Measurements from ENCODE around the gene TP53INP2.

TP53INP2 gene

GRCh38 chr20:34689486-34689885, 14.7 kb upstream of the TP53INP2 start:
- no peaks in the 10 kb centered on the region for H3K36me3 ChIP-seq (replicated peaks)
- no peak overlapping the region for H3K4me3 ChIP-seq
- in situ Hi-C loops (cut with MboI; ENCODE audit: low sequenced_read_pairs), result no loop called here
- no peaks in the 10 kb centered on the region for H3K9me3 ChIP-seq
- no peaks in the 10 kb centered on the region for H3K27me3 ChIP-seq (ENCODE audit: low read depth)
- DNase-seq (ENCODE audit: low spot score in 2 of 2), result no peak
- H3K4me1 ChIP-seq, result no peaks in the 10 kb centered on the region; the same call in 1 of the 2 replicates

DNA sequence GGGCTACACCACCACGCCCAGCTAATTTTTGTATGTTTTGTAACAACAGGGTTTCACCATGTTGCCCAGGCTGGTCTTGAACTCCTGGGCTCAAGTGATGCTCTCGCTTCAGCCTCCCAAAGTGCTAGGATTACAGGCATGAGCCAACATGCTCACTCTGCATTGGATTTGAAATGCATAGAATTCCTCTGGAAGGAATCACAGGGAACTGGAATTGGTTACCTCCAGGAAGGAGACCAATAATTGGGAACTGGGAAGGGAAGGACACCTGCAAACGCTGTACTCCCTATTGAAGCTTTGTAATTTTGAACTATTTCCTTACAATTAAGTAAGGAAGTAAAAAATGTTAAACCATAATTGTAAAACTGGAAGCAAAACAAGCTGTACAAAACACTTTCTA, 12.3 kb upstream of the TP53INP2 start:
- H3K9me3 ChIP-seq, result no peaks in the 10 kb centered on the region
- H3K27me3 ChIP-seq (ENCODE audit: low read depth), result no peaks in the 10 kb centered on the region
- no peaks in the 10 kb centered on the region for H3K36me3 ChIP-seq (replicated peaks)
- H3K4me1 ChIP-seq, result no peaks in the 10 kb centered on the region; the same call in 1 of the 2 replicates
- no peak overlapping the region for H3K4me3 ChIP-seq
- no peak for DNase-seq (ENCODE audit: low spot score in 2 of 2)
- in situ Hi-C loops (cut with MboI; ENCODE audit: low sequenced_read_pairs), result no loop called here

DNA sequence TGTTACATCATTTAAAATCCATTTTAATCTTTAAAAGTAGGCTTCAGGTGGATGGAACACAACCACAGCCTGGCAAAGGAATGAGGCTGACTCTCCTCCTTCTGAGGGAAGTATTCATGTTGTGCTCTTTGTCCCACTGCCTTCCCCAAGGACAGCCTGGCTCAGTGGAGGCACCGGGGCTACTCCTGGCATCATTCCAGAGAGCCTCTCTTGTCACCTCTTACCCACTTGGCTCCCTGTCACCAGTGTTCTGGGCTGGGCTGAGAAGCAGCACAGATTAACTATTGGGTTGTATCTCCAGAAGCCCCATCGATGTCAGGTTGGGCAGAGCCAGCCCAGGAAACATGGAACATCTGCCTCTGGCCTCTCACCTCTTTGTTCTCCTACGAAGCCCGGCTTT, 10.7 kb upstream of the TP53INP2 start:
- Histone ChIP-seq H3K36me3 (replicated peaks) (no peaks in the 10 kb centered on the region), H3K27me3 (ENCODE audit: low read depth) (no peaks in the 10 kb centered on the region), H3K9me3 (no peaks in the 10 kb centered on the region), H3K4me3 (no peak overlapping the region), H3K4me1 (no peaks in the 10 kb centered on the region)
- in situ Hi-C loops (cut with MboI; ENCODE audit: low sequenced_read_pairs), result no loop called here
- DNase-seq (ENCODE audit: low spot score in 2 of 2), result no peak

GRCh38 chr20:34701405-34702085, 2.6 kb upstream of the TP53INP2 start:
- H3K4me3 ChIP-seq, result no peak overlapping the region
- H3K9me3 ChIP-seq, result no peaks in the 10 kb centered on the region
- no peak for DNase-seq (ENCODE audit: low spot score in 2 of 2)
- H3K27me3 ChIP-seq (ENCODE audit: low read depth), result no peaks in the 10 kb centered on the region
- in situ Hi-C loops (cut with MboI; ENCODE audit: low sequenced_read_pairs), result loop anchor here (25.0 kb wide), 1 partner anchor 389 kb away; the partner anchor contains the start of gene AHCY
- H3K4me1 ChIP-seq, result peaks cover 15% of the 10 kb centered on the region
- no peaks in the 10 kb centered on the region for H3K36me3 ChIP-seq (replicated peaks)

- H3K4me1 ChIP-seq, result peaks cover 15% of the 10 kb centered on the region
- in situ Hi-C loops (cut with MboI; ENCODE audit: low sequenced_read_pairs), result loop anchor here (25.0 kb wide), 1 partner anchor 391 kb away; the partner anchor contains the start of gene AHCY
- no peak for DNase-seq (ENCODE audit: low spot score in 2 of 2)
- no peaks in the 10 kb centered on the region for H3K36me3 ChIP-seq (replicated peaks)
- peak overlapping the region; percentile 73; the same call in 1 of the 2 replicates for H3K4me3 ChIP-seq
- no peaks in the 10 kb centered on the region for H3K27me3 ChIP-seq (ENCODE audit: low read depth)
- no peaks in the 10 kb centered on the region for H3K9me3 ChIP-seq
These were observed 1.1 kb upstream of the TP53INP2 start for GRCh38 chr20:34703061-34703423.

DNA sequence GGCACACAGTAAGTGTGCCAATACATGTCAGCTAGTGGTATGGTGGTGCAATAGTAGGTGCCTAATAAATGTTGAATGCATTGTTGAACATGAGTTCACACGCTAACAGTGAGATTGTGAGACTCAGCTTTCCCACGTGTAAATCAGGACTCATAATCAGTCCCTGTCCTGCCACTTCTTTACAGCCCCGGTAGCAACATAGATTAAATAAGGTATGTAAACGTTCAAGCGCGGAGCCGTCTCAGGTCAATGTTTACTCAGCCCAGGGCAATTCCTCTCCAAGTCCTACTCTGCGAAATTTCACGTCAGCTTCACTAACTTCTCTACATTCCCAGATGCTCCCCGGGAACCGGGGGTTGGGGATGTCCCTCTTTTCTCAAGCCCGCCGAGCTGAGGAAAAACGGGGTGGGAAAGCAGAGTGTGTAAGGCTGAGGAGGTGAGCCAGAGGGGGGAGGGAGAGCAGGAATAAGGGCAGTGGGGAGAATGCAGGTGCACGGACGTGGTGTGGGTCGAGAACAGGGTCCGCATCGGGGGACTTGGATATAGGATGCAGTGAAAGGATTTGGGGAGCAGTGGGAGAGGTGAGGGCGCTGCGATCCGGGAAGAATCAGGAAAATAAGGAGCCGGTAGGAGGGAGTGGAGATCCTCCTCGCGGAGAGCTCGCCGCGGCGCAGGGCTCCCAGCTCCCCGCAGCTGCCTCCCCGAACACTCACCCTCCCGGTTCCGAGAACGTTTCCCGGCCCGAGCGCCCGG, 544 bp upstream of the TP53INP2 start:
- DNase-seq (ENCODE audit: low spot score in 2 of 2), result peak in 1 of 2 experiments; percentile 34
- in situ Hi-C loops (cut with MboI; ENCODE audit: low sequenced_read_pairs), result loop anchor here (25.0 kb wide), 1 partner anchor 391 kb away; the partner anchor contains the start of gene AHCY

GRCh38 chr20:34705008-34705396, 858 bp downstream of the TP53INP2 start:
- DNase-seq (ENCODE audit: low spot score in 2 of 2), result peak in 1 of 2 experiments; percentile 45
- in situ Hi-C loops (cut with MboI; ENCODE audit: low sequenced_read_pairs), result loop anchor here (5.0 to 25.0 kb wide), 2 partner anchors 168 to 393 kb away; partner anchors contain the start of gene AHCY
- H3K9me3 ChIP-seq, result no peaks in the 10 kb centered on the region
- peak overlapping the region; percentile 73 for H3K4me3 ChIP-seq
- H3K36me3 ChIP-seq (replicated peaks), result no peaks in the 10 kb centered on the region
- peaks cover 15% of the 10 kb centered on the region for H3K4me1 ChIP-seq
- no peaks in the 10 kb centered on the region for H3K27me3 ChIP-seq (ENCODE audit: low read depth)

More for the DNA sequence above, 544 bp upstream of the TP53INP2 start:
- no peaks in the 10 kb centered on the region for H3K27me3 ChIP-seq (ENCODE audit: low read depth)
- H3K4me1 ChIP-seq, result peaks cover 15% of the 10 kb centered on the region
- peak overlapping the region; percentile 73 for H3K4me3 ChIP-seq
- H3K36me3 ChIP-seq (replicated peaks), result no peaks in the 10 kb centered on the region
- H3K9me3 ChIP-seq, result no peaks in the 10 kb centered on the region

DNA sequence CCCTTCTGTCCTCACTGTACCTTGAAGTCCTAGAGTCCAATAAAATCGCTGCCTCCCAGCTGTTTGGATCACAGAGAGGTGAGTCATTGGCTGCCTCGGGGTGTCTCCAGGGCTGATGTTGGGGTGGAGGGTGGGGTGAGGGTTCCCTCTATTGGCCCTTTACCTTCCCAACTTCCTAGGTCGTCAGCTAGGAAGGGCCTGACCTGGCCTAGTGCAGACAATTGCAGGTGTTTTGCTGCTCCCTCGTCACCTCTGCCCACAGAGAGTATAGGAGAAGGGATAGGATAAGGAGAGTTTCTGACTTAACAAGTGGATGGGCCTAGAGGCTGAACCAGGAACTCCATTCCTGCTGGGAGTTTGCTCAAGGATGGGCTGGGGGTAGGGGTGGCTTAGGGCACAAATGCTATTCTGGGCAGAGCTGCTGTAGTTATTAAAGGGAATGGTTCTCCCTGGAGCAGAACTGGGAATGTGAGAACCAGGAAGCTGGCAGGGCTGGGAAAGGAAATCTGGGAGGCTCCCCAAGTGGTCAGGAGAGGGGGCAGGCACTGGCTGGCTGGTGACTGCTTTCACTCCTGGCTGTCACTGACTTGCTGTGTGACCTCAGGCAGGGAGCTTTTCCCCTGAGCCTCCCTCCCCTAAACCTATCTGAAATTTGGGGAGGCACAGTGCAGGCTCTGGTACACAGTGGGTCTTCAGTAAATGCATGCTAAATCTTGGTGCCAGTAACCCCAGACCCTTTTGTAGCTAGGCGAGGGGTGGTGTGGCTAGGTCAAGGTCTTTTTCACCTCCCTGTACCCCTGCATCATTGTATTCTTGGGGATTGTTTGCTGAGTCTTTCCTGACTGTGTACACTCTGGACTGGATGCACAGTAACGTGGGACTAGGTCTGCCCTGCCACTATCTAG, 1.5 kb downstream of the TP53INP2 start:
- peak overlapping the region; percentile 73 for H3K4me3 ChIP-seq
- peak in 1 of 2 experiments; percentile 22 for DNase-seq (ENCODE audit: low spot score in 2 of 2)
- in situ Hi-C loops (cut with MboI; ENCODE audit: low sequenced_read_pairs), result loop anchor here (5.0 to 25.0 kb wide), 2 partner anchors 168 to 393 kb away; partner anchors contain the start of gene AHCY

DNA sequence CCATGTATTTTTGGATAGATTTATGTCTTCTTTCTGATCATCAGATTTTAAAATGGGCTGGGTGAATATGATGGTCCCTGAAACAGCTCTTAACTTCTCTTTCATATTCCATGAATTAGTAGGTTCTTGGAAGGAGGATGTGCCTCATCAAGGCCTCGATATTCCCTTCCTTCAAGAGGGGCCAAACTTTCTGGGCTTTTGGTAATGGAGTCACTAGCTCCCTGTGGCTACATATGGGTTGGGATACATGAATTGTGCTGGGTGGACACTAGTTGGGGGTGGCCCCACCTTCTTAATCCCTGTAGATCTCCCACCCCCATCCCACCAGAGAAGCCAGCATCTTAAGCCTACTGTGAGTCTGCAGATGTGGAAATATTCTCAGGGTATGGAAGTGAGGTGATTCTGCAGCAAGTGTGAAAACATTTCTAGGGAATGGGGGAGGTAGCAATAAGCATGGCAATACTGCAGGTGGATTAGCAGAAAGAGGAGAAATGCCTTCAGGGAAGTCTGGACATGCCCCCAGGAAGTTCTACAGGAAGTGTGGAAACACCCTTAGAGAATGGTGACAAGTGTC, 2.2 kb downstream of the TP53INP2 start:
- no peaks in the 10 kb centered on the region for H3K36me3 ChIP-seq (replicated peaks)
- no peaks in the 10 kb centered on the region for H3K9me3 ChIP-seq
- peaks cover 20% of the 10 kb centered on the region for H3K4me1 ChIP-seq
- no peak overlapping the region for H3K4me3 ChIP-seq
- H3K27me3 ChIP-seq (ENCODE audit: low read depth), result no peaks in the 10 kb centered on the region
- in situ Hi-C loops (cut with MboI; ENCODE audit: low sequenced_read_pairs), result loop anchor here (5.0 to 25.0 kb wide), 2 partner anchors 169 to 394 kb away; partner anchors contain the start of gene AHCY
- no peak for DNase-seq (ENCODE audit: low spot score in 2 of 2)

More for the DNA sequence above, 1.5 kb downstream of the TP53INP2 start:
- no peaks in the 10 kb centered on the region for H3K36me3 ChIP-seq (replicated peaks)
- no peaks in the 10 kb centered on the region for H3K9me3 ChIP-seq
- no peaks in the 10 kb centered on the region for H3K27me3 ChIP-seq (ENCODE audit: low read depth)
- peaks cover 20% of the 10 kb centered on the region for H3K4me1 ChIP-seq

DNA sequence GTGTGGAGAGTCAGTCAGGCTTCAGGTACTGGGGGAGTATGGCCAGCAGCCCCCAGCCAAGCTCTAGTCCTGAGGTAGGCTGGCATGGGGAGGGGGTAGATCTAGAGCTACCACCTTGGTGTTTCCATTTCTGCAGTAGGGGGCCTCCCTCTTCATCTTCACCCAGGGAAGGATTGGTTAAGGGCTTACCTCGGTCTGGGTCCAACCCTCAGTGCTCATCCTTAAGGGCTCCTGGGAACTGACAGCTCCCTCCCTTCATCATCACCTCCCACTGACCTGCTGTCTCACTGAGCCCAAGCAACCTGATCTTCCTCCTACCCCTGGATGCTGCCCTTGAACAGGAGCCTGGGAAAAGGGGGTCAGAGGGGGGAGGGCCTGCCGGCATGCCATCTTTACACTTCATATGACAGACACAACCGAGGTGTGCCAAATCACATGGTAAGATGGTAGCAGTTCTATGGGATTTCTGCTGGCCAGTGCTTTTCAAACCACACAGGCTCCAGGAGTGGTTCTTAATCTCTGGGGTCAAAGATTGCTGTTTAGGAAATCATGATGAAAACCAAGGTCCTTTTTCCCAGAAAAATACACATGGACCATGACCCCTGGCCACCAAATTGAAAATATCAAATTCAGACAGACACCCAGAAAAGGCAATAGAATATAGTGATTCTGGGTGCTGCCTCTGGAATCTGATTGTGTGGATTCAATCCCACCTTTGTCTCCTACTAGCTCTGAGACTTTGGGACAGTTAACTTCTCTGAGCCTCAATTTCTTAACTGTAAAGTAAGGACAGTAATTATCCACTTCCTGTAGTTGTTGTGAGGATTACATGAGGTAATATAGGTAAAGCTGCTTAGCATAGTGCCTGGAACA, 3.0 kb downstream of the TP53INP2 start:
- no peaks in the 10 kb centered on the region for H3K27me3 ChIP-seq (ENCODE audit: low read depth)
- peaks cover 20% of the 10 kb centered on the region for H3K4me1 ChIP-seq
- no peaks in the 10 kb centered on the region for H3K36me3 ChIP-seq (replicated peaks)
- no peaks in the 10 kb centered on the region for H3K9me3 ChIP-seq
- in situ Hi-C loops (cut with MboI; ENCODE audit: low sequenced_read_pairs), result loop anchor here (5.0 to 25.0 kb wide), 2 partner anchors 170 to 395 kb away; partner anchors contain the start of gene AHCY
- DNase-seq (ENCODE audit: low spot score in 2 of 2), result no peak
- H3K4me3 ChIP-seq, result no peak overlapping the region

- Histone ChIP-seq H3K4me1 (peaks cover 16% of the 10 kb centered on the region), H3K36me3 (replicated peaks) (peaks cover 8% of the 10 kb centered on the region), H3K9me3 (no peaks in the 10 kb centered on the region), H3K4me3 (peak overlapping the region; percentile 67), H3K27me3 (ENCODE audit: low read depth) (no peaks in the 10 kb centered on the region)
- DNase-seq (ENCODE audit: low spot score in 2 of 2), result peak; percentile 32 to 74
- in situ Hi-C loops (cut with MboI; ENCODE audit: low sequenced_read_pairs), result loop anchor here (5.0 to 25.0 kb wide), 2 partner anchors 171 to 396 kb away; partner anchors contain the start of gene AHCY
These were observed 4.5 kb downstream of the TP53INP2 start for GRCh38 chr20:34708621-34709043.
